Measurements from ENCODE around the gene TTLL9.

TTLL9 gene

DNA sequence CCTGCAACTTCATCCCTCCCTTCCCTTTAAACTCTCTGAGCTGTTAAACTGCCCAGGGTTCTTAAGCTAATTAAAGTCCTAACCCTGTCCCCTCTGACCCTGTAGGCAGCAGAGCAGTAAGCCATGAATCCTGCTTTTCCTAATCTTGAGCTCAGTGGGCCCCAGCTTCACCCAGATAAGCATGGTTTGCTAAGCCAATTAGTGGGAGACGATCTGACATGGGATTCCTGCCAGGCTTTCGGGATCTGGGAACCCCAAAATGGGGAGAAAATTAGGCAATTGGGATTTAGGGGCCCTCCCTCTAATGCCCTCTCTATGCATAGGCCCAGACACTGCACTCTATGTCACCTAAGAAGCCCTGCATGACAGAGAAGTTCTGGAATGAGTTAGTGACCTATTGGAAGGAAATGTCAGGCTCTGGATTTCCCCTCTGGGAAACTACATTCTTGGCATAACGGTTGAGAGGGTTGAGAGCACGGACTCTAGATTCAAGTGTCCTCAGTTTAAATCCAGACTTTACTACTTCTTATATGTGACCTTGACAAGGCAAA is 102.1 kb downstream of the TTLL9 start:
- Histone ChIP-seq H3K4me1 (ENCODE audit: low read depth, poor library complexity, severe bottlenecking) (no peaks in the 10 kb centered on the region), H3K4me2 (no peak overlapping the region), H3K9ac (no peak overlapping the region), H4K20me1 (ENCODE audit: insufficient read depth) (no peaks in the 10 kb centered on the region), H3K79me2 (ENCODE audit: insufficient read depth, low read depth) (no peaks in the 10 kb centered on the region), H3K27ac (no peak overlapping the region), H3K27me3 (ENCODE audit: insufficient read depth, low read depth) (peaks cover 63% of the 10 kb centered on the region), H3K4me3 (IDR thresholded peaks at IDR 0.05; ENCODE audit: insufficient read depth, low read depth, low read length) (no peak overlapping the region), H3K36me3 (ENCODE audit: insufficient read depth) (no peaks in the 10 kb centered on the region), H2AFZ (ENCODE audit: low read depth) (no peak overlapping the region)
- TF ChIP-seq CTCF (conservative IDR thresholded peaks at IDR 0.05; ENCODE audit: low read depth, low read length): no peak

DNA sequence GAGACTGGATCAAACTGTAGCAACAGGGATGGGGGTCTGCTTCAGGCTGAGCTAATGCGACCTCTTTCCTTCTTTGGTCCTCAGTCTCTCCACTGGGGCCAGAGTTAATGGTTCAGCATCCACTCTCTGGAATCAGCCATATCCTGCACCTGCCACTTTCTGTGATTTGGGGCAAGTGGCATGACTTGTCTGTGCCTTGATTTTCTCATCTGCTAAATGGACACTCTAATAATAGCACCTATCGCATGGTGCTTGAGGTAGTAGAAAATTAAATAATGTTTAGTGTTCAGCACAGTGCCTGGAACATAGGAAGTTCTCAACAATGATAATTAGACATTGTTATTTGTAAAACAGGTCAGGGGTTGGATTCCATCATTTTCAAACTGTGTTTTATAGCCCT is 103.9 kb downstream of the TTLL9 start:
- no peak overlapping the region for H3K27ac ChIP-seq

DNA sequence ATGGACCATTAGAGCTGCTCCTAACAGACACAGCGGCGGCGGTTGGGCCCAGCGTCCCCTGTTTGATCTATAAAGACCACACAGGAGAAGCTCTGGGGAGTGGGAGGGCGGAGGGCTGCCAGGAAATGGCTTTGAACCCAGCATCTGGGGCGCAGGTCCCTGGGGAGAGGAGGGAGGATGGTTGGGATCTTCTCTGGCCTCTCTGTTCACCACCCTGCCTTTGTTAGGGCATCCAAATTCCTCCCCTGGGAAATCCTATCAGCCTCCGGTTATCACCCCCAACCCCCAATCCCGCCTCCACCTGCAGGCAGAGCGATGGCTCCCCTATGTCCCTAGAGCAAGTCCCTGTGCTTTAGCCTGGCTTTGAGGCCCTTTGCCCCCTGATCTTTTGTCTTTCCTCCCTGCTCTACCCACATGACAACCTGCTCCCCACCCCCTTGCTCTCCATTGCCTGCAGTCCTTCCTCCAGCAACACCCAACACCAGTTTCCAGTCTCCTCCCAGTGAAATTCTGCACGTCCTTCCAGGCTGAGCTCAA is 104.6 kb downstream of the TTLL9 start:
- H4K20me1 ChIP-seq (ENCODE audit: insufficient read depth): no peaks in the 10 kb centered on the region
- H3K27ac ChIP-seq: no peak overlapping the region
- H3K4me3 ChIP-seq (IDR thresholded peaks at IDR 0.05; ENCODE audit: insufficient read depth, low read depth, low read length): no peak overlapping the region
- peaks cover 49% of the 10 kb centered on the region for H3K27me3 ChIP-seq (ENCODE audit: insufficient read depth, low read depth)
- no peak overlapping the region for H2AFZ ChIP-seq (ENCODE audit: low read depth)
- H3K36me3 ChIP-seq (ENCODE audit: insufficient read depth): no peaks in the 10 kb centered on the region
- no peaks in the 10 kb centered on the region for H3K79me2 ChIP-seq (ENCODE audit: insufficient read depth, low read depth)
- H3K4me1 ChIP-seq (ENCODE audit: low read depth, poor library complexity, severe bottlenecking): no peaks in the 10 kb centered on the region
- H3K9ac ChIP-seq: no peak overlapping the region
- TF ChIP-seq CTCF (conservative IDR thresholded peaks at IDR 0.05; ENCODE audit: low read depth, low read length): no peak
- no peak overlapping the region for H3K4me2 ChIP-seq

More for the DNA sequence above, 103.9 kb downstream of the TTLL9 start:
- Histone ChIP-seq H4K20me1 (ENCODE audit: insufficient read depth) (no peaks in the 10 kb centered on the region), H3K36me3 (ENCODE audit: insufficient read depth) (no peaks in the 10 kb centered on the region), H2AFZ (ENCODE audit: low read depth) (no peak overlapping the region), H3K4me2 (no peak overlapping the region), H3K4me3 (IDR thresholded peaks at IDR 0.05; ENCODE audit: insufficient read depth, low read depth, low read length) (no peak overlapping the region), H3K4me1 (ENCODE audit: low read depth, poor library complexity, severe bottlenecking) (no peaks in the 10 kb centered on the region), H3K27me3 (ENCODE audit: insufficient read depth, low read depth) (peaks cover 55% of the 10 kb centered on the region), H3K9ac (no peak overlapping the region), H3K79me2 (ENCODE audit: insufficient read depth, low read depth) (no peaks in the 10 kb centered on the region)
- no peak for TF ChIP-seq CTCF (conservative IDR thresholded peaks at IDR 0.05; ENCODE audit: low read depth, low read length)

DNA sequence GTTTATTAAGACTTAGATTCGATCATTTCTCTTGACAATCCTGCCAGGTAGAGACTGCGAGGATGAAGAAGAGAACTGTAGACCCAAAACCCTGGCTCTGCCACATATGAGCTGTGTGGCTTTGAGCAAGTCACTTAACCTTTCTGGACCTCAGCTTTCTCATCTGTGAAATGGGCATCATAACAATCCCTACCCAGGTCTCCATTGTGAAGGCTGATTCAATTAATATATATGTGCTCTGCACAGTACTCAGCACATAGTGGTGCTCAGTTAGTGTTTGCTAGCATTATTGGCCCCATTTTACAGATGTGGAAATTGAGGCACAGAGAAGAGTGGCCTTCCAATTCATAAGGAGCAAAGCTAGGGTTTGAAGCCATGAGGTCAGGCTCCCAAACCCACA is 105.4 kb downstream of the TTLL9 start:
- no peak for TF ChIP-seq CTCF (conservative IDR thresholded peaks at IDR 0.05; ENCODE audit: low read depth, low read length)
- Histone ChIP-seq H3K27me3 (ENCODE audit: insufficient read depth, low read depth) (peaks cover 45% of the 10 kb centered on the region), H3K4me3 (IDR thresholded peaks at IDR 0.05; ENCODE audit: insufficient read depth, low read depth, low read length) (no peak overlapping the region), H3K4me1 (ENCODE audit: low read depth, poor library complexity, severe bottlenecking) (no peaks in the 10 kb centered on the region), H2AFZ (ENCODE audit: low read depth) (no peak overlapping the region), H3K27ac (no peak overlapping the region), H3K36me3 (ENCODE audit: insufficient read depth) (no peaks in the 10 kb centered on the region), H3K79me2 (ENCODE audit: insufficient read depth, low read depth) (no peaks in the 10 kb centered on the region), H4K20me1 (ENCODE audit: insufficient read depth) (no peaks in the 10 kb centered on the region), H3K4me2 (no peak overlapping the region), H3K9ac (no peak overlapping the region)

Measured in KMS-11 (cell line).